C4-2B (cell line): ENCODE measurements around the gene CCDC33.

Experiments used
- CTCF ChIP-seq: fragments of 450-650 bp; conservative IDR thresholded peaks from 2 replicates; pipeline ENCODE4 v1.5.1; 2017; ENCODE audit warnings: mild to moderate bottlenecking
- ZFX ChIP-seq: fragments of 450-650 bp; IDR thresholded peaks from 2 replicates; pipeline ENCODE4 v1.6.1; 2017

- TF ChIP-seq CTCF (no peak), ZFX (no peak)
Observed at GRCh38 chr15:74378848-74379247, 142.7 kb downstream of the CCDC33 start.
